DND-41 (cell line): ENCODE results near the gene CCDC106.

Experiments
- ATAC-seq: fragments of 200-7000 bp; cut with Tn5 transposase; 3 replicates; pipeline ENCODE4 v1.9.1; 2021; ENCODE audit warnings: low read depth; ENCODE audit not compliant: insufficient read depth
- DNase-seq: peaks from one replicate; pipeline ENCODE4 v3.0.0-alpha.2; 2020
- H2AFZ ChIP-seq: 2 replicates; pipeline ENCODE4 v1.6.0; 2012; ENCODE audit warnings: low read depth, low read length
- H3K27ac ChIP-seq: 2 replicates; pipeline ENCODE4 v1.5.1; 2012; ENCODE audit warnings: low read length, inconsistent platforms
- H3K27me3 ChIP-seq: fragments of 200-600 bp; sonication (generic); 2 replicates; pipeline ENCODE4 v1.6.0; 2012; ENCODE audit warnings: low read length, mild to moderate bottlenecking, inconsistent platforms; ENCODE audit not compliant: insufficient read depth, poor library complexity
- H3K36me3 ChIP-seq: 2 replicates; pipeline ENCODE4 v1.5.1; 2012; ENCODE audit warnings: low read length, inconsistent platforms; ENCODE audit not compliant: insufficient read depth
- H3K4me1 ChIP-seq: 2 replicates; pipeline ENCODE4 v1.5.1; 2012; ENCODE audit warnings: mild to moderate bottlenecking, low read length; ENCODE audit not compliant: insufficient read depth
- H3K4me2 ChIP-seq: 2 replicates; pipeline ENCODE4 v1.6.0; 2012; ENCODE audit warnings: mild to moderate bottlenecking, moderate library complexity, low read length, inconsistent platforms; ENCODE audit not compliant: insufficient read depth
- H3K4me3 ChIP-seq, 2 experiments: fragments of 200-600 bp in 1 of 2; shearing (Covaris generic) in 1 of 2; 2 replicates each; pipeline ENCODE4 v1.5.1; 2012 to 2016; ENCODE audit warnings: inconsistent platforms in 2 of 2, low read length in 2 of 2, mild to moderate bottlenecking in 2 of 2, low read depth in 1 of 2, moderate library complexity in 1 of 2
- H3K79me2 ChIP-seq: 2 replicates; pipeline ENCODE4 v1.6.0; 2012; ENCODE audit warnings: low read length, inconsistent platforms; ENCODE audit not compliant: insufficient read depth
- H3K9ac ChIP-seq: 2 replicates; pipeline ENCODE4 v1.6.0; 2012; ENCODE audit warnings: low read depth, mild to moderate bottlenecking, inconsistent platforms, low read length, moderate library complexity
- H3K9me3 ChIP-seq: 2 replicates; pipeline ENCODE4 v1.5.1; 2012; ENCODE audit warnings: low read length, moderate library complexity, mild to moderate bottlenecking, inconsistent platforms; ENCODE audit not compliant: insufficient read depth, severe bottlenecking
- H4K20me1 ChIP-seq: 2 replicates; pipeline ENCODE4 v1.6.0; 2012; ENCODE audit warnings: low read length; ENCODE audit not compliant: insufficient read depth
- EZH2 ChIP-seq: IDR thresholded peaks from 3 replicates; pipeline ENCODE4 v1.6.1; 2012; ENCODE audit warnings: borderline replicate concordance, low read depth, mild to moderate bottlenecking, moderate library complexity, low read length, inconsistent platforms; ENCODE audit not compliant: severe bottlenecking
- TF ChIP-seq, protein P1 (sequence below): IDR thresholded peaks from 2 replicates; pipeline ENCODE4 v1.5.1; 2012; ENCODE audit warnings: borderline replicate concordance, low read length, moderate library complexity, mild to moderate bottlenecking; ENCODE audit not compliant: poor library complexity, severe bottlenecking; ENCODE audit errors: extremely low read depth

The CCDC106 gene

GRCh38 chr19:55617426-55617825, 30.6 kb upstream of the CCDC106 start:
- DNase-seq (no peak), ATAC-seq (no peak)
- Histone ChIP-seq H3K9ac (no peak overlapping the region), H3K36me3 (peaks cover 52% of the 10 kb centered on the region), H2AFZ (no peak overlapping the region), H3K27me3 (no peaks in the 10 kb centered on the region), H3K27ac (no peak overlapping the region), H3K4me3 (no peak overlapping the region), H3K4me2 (no peak overlapping the region), H4K20me1 (peaks cover 13% of the 10 kb centered on the region), H3K9me3 (no peaks in the 10 kb centered on the region), H3K4me1 (peaks cover 9% of the 10 kb centered on the region), H3K79me2 (peaks cover 12% of the 10 kb centered on the region)
- TF ChIP-seq, protein P1, sequence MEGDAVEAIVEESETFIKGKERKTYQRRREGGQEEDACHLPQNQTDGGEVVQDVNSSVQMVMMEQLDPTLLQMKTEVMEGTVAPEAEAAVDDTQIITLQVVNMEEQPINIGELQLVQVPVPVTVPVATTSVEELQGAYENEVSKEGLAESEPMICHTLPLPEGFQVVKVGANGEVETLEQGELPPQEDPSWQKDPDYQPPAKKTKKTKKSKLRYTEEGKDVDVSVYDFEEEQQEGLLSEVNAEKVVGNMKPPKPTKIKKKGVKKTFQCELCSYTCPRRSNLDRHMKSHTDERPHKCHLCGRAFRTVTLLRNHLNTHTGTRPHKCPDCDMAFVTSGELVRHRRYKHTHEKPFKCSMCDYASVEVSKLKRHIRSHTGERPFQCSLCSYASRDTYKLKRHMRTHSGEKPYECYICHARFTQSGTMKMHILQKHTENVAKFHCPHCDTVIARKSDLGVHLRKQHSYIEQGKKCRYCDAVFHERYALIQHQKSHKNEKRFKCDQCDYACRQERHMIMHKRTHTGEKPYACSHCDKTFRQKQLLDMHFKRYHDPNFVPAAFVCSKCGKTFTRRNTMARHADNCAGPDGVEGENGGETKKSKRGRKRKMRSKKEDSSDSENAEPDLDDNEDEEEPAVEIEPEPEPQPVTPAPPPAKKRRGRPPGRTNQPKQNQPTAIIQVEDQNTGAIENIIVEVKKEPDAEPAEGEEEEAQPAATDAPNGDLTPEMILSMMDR: no peak
- no peak for TF ChIP-seq EZH2

GRCh38 chr19:55618426-55618825, 29.6 kb upstream of the CCDC106 start:
- H3K9me3 ChIP-seq: no peaks in the 10 kb centered on the region
- H2AFZ ChIP-seq: no peak overlapping the region
- H3K4me3 ChIP-seq: no peak overlapping the region
- no peak overlapping the region for H3K27ac ChIP-seq
- H3K9ac ChIP-seq: no peak overlapping the region
- TF ChIP-seq, protein P1: no peak
- no peak for TF ChIP-seq EZH2
- no peak for ATAC-seq
- H3K36me3 ChIP-seq: peaks cover 44% of the 10 kb centered on the region
- DNase-seq: no peak
- H4K20me1 ChIP-seq: peaks cover 9% of the 10 kb centered on the region
- H3K27me3 ChIP-seq: no peaks in the 10 kb centered on the region
- H3K4me1 ChIP-seq: peaks cover 11% of the 10 kb centered on the region
- H3K79me2 ChIP-seq: peaks cover 3% of the 10 kb centered on the region; the same call in 1 of the 2 replicates
- H3K4me2 ChIP-seq: no peak overlapping the region

GRCh38 chr19:55619286-55619685, 28.7 kb upstream of the CCDC106 start:
- Histone ChIP-seq H3K4me2 (no peak overlapping the region), H3K9me3 (no peaks in the 10 kb centered on the region)

More at GRCh38 chr19:55619286-55619685, 28.7 kb upstream of the CCDC106 start:
- Histone ChIP-seq H3K9ac (no peak overlapping the region), H2AFZ (no peak overlapping the region), H4K20me1 (peaks cover 9% of the 10 kb centered on the region), H3K4me3 (no peak overlapping the region), H3K36me3 (peaks cover 37% of the 10 kb centered on the region), H3K4me1 (peaks cover 17% of the 10 kb centered on the region), H3K79me2 (peaks cover 3% of the 10 kb centered on the region; the same call in 1 of the 2 replicates), H3K27ac (no peak overlapping the region), H3K27me3 (no peaks in the 10 kb centered on the region)
- ATAC-seq (no peak), DNase-seq (no peak)
- TF ChIP-seq EZH2: no peak
- TF ChIP-seq, protein P1: no peak
